H1 (cell line): ENCODE measurements around the gene HOXC13. TPM values are rescaled to one million over a fixed set of nuclear protein-coding genes. Genes with fewer than 3 reads are reported as not detected.
A peak's percentile ranks its signal among the peaks of the same experiment; 100 is the strongest.

Experiments
- CTCF ChIA-PET: fragments of 300-600 bp; sonication (Branson Sonifier 250); formaldehyde crosslinking; loops from one replicate; lab custom pipeline; 2021; ENCODE audit not compliant: partially characterized antibody; lab: Charles Lee
- POLR2A ChIA-PET: fragments of 300-600 bp; sonication (Branson Sonifier 250); formaldehyde crosslinking; loops from one replicate; lab custom pipeline; 2021; ENCODE audit warnings: inconsistent platforms; ENCODE audit not compliant: partially characterized antibody; lab: Charles Lee
- DNase-seq, 2 experiments: peaks; one replicate each; pipeline versions ENCODE4 v3.0.0 to v3.0.0-alpha.2; 2010 to 2022; ENCODE audit warnings: low spot score in 2 of 2, low read depth in 1 of 2, mixed read lengths in 1 of 2
- FAIRE-seq: peaks from 2 replicates; lab custom pipeline; 2011; peaks lifted over from hg19 to GRCh38; lab: Jason Lieb, UNC
- H2AFZ ChIP-seq: 2 replicates; pipeline ENCODE4 v1.8.1; 2012; ENCODE audit warnings: low read length, inconsistent platforms
- H2AK5ac ChIP-seq: 2 replicates; pipeline ENCODE4 v1.6.1; 2013; ENCODE audit warnings: low read depth, low read length
- H2BK120ac ChIP-seq: replicated peaks from 2 replicates; pipeline ENCODE3; 2013; ENCODE audit warnings: low read depth, low read length, inconsistent platforms
- H2BK12ac ChIP-seq: 2 replicates; pipeline ENCODE4 v1.6.1; 2013; ENCODE audit warnings: low read depth, low read length
- H2BK15ac ChIP-seq: 2 replicates; pipeline ENCODE4 v1.6.1; 2013; ENCODE audit warnings: low read length
- H2BK20ac ChIP-seq: 2 replicates; pipeline ENCODE4 v1.6.1; 2013; ENCODE audit warnings: low read length
- H2BK5ac ChIP-seq: 2 replicates; pipeline ENCODE4 v1.6.1; 2013; ENCODE audit warnings: low read depth, low read length
- H3K14ac ChIP-seq: 2 replicates; pipeline ENCODE4 v1.6.1; 2013; ENCODE audit warnings: inconsistent platforms; ENCODE audit not compliant: insufficient read length
- H3K18ac ChIP-seq: 2 replicates; pipeline ENCODE4 v1.6.1; 2013; ENCODE audit warnings: low read length; ENCODE audit errors: extremely low read depth
- H3K23ac ChIP-seq: 2 replicates; pipeline ENCODE4 v1.6.1; 2013; ENCODE audit warnings: inconsistent platforms; ENCODE audit not compliant: insufficient read length
- H3K23me2 ChIP-seq: 2 replicates; pipeline ENCODE4 v1.6.1; 2013; ENCODE audit warnings: low read depth, low read length
- H3K27ac ChIP-seq: 2 replicates; pipeline ENCODE4 v1.6.1; 2011; ENCODE audit warnings: low read depth, low read length, inconsistent platforms
- H3K27me3 ChIP-seq, 4 experiments: replicated peaks in 1 of 4; 1 replicate in 1 of 4; 2 replicates in 3 of 4; pipeline versions ENCODE4 v1.6.1 to v1.8.1; 2011 to 2013; ENCODE audit warnings: low read length in 3 of 4, mild to moderate bottlenecking in 3 of 4, inconsistent platforms in 2 of 4, mixed read lengths in 2 of 4, moderate library complexity in 1 of 4; ENCODE audit not compliant: control insufficient read depth in 3 of 4, insufficient read depth in 3 of 4; ENCODE audit errors: extremely low read depth in 1 of 4
- H3K36me3 ChIP-seq, 4 experiments: 2 replicates each; pipeline versions ENCODE4 v1.6.1 to v1.8.1; 2011 to 2013; ENCODE audit warnings: mild to moderate bottlenecking in 4 of 4, low read length in 3 of 4, moderate library complexity in 2 of 4, control low read depth in 1 of 4, inconsistent platforms in 1 of 4; ENCODE audit not compliant: insufficient read depth in 4 of 4, control insufficient read depth in 2 of 4
- H3K4ac ChIP-seq: replicated peaks from 2 replicates; pipeline ENCODE3; 2013; ENCODE audit warnings: low read length, low read depth, mixed read lengths, inconsistent platforms; ENCODE audit not compliant: insufficient read length
- H3K4me1 ChIP-seq, 4 experiments: replicated peaks in 1 of 4; 1 replicate in 1 of 4; 2 replicates in 3 of 4; pipeline versions ENCODE4 v1.6.1 to v1.8.1; 2011 to 2013; ENCODE audit warnings: low read length in 3 of 4, inconsistent platforms in 2 of 4, mixed read lengths in 1 of 4; ENCODE audit not compliant: insufficient read depth in 4 of 4, control insufficient read depth in 3 of 4
- H3K4me2 ChIP-seq, 2 experiments: 2 replicates each; pipeline versions ENCODE4 v1.6.1 to v1.8.1; 2011 to 2013; ENCODE audit warnings: low read depth in 2 of 2, low read length in 2 of 2, control low read depth in 1 of 2, inconsistent platforms in 1 of 2, mild to moderate bottlenecking in 1 of 2; ENCODE audit not compliant: insufficient read depth in 1 of 2
- H3K4me3 ChIP-seq, 4 experiments: fragments of 200-600, 300-600 bp in 1 of 4; sonication (generic), shearing (Covaris generic), sonication (Bioruptor Twin) in 1 of 4; 2 replicates each; pipeline versions ENCODE4 v1.5.1 to v1.8.1; 2011 to 2016; ENCODE audit warnings: low read length in 4 of 4, low read depth in 3 of 4, control low read depth in 2 of 4, inconsistent platforms in 2 of 4, mild to moderate bottlenecking in 2 of 4, mixed read lengths in 1 of 4, moderate library complexity in 1 of 4; ENCODE audit not compliant: insufficient read depth in 2 of 4; ENCODE audit errors: extremely low read depth in 1 of 4
- H3K56ac ChIP-seq: replicated peaks from 2 replicates; pipeline ENCODE3; 2013; ENCODE audit warnings: low read depth, mild to moderate bottlenecking, mixed read lengths, low read length, inconsistent platforms; ENCODE audit not compliant: insufficient read length
- H3K79me1 ChIP-seq: 2 replicates; pipeline ENCODE4 v1.6.1; 2013; ENCODE audit warnings: low read depth, low read length, control low read depth
- H3K79me2 ChIP-seq, 2 experiments: 2 replicates each; pipeline versions ENCODE4 v1.6.1 to v1.8.1; 2012 to 2013; ENCODE audit warnings: low read length in 2 of 2, mild to moderate bottlenecking in 2 of 2, inconsistent platforms in 1 of 2; ENCODE audit not compliant: insufficient read depth in 2 of 2, control insufficient read depth in 1 of 2
- H3K9ac ChIP-seq, 4 experiments: replicated peaks in 1 of 4; 1 replicate in 1 of 4; 2 replicates in 3 of 4; pipeline versions ENCODE4 v1.6.1 to v1.8.1; 2011 to 2013; ENCODE audit warnings: low read depth in 3 of 4, low read length in 3 of 4, control low read depth in 2 of 4, mild to moderate bottlenecking in 2 of 4, moderate library complexity in 2 of 4, inconsistent platforms in 1 of 4; ENCODE audit errors: extremely low read depth in 1 of 4
- H3K9me3 ChIP-seq, 2 experiments: 2 replicates each; pipeline versions ENCODE4 v1.6.1 to v1.8.1; 2012 to 2013; ENCODE audit warnings: mild to moderate bottlenecking in 2 of 2, moderate library complexity in 2 of 2, control low read depth in 1 of 2, inconsistent platforms in 1 of 2, low read depth in 1 of 2, low read length in 1 of 2, mixed read lengths in 1 of 2; ENCODE audit not compliant: insufficient read depth in 2 of 2
- H4K20me1 ChIP-seq, 2 experiments: replicated peaks in 1 of 2; 2 replicates each; pipeline versions ENCODE3 to v1.8.1; 2011 to 2013; ENCODE audit warnings: inconsistent platforms in 2 of 2, low read length in 2 of 2, mild to moderate bottlenecking in 1 of 2; ENCODE audit not compliant: insufficient read depth in 2 of 2, control insufficient read depth in 1 of 2
- H4K5ac ChIP-seq: 2 replicates; pipeline ENCODE4 v1.6.1; 2013; ENCODE audit warnings: low read length, low read depth, mixed read lengths, inconsistent platforms; ENCODE audit not compliant: insufficient read length
- H4K8ac ChIP-seq: 2 replicates; pipeline ENCODE4 v1.8.0; 2013; ENCODE audit warnings: mild to moderate bottlenecking, moderate library complexity, low read length, inconsistent platforms; ENCODE audit not compliant: insufficient read depth; ENCODE audit errors: extremely low read depth
- H4K91ac ChIP-seq: replicated peaks from 2 replicates; pipeline ENCODE3; 2013; ENCODE audit warnings: low read length, mixed read lengths, inconsistent platforms; ENCODE audit not compliant: insufficient read length
- CBX8 ChIP-seq: fragments of 300-800, 300-1000 bp; sonication (generic); IDR thresholded peaks from 2 replicates; pipeline ENCODE4 v1.7.1; 2016; ENCODE audit warnings: low read depth, low read length, borderline replicate concordance
- EZH2 ChIP-seq: fragments of 200-600 bp; sonication (generic); IDR thresholded peaks from 2 replicates; pipeline ENCODE4 v1.7.1; 2012; ENCODE audit warnings: low read depth, mild to moderate bottlenecking, moderate library complexity, low read length, inconsistent platforms; ENCODE audit not compliant: severe bottlenecking
- GABPA ChIP-seq: IDR thresholded peaks from 2 replicates; pipeline ENCODE4 v1.6.1; 2011; ENCODE audit warnings: mild to moderate bottlenecking, low read length, moderate library complexity, borderline replicate concordance; ENCODE audit not compliant: insufficient read depth
- GTF2F1 ChIP-seq: IDR thresholded peaks from 2 replicates; pipeline ENCODE4 v1.6.1; 2012; ENCODE audit warnings: low read depth, low read length, improper control_type of control experiment, borderline replicate concordance
- SP2 ChIP-seq: IDR thresholded peaks from 2 replicates; pipeline ENCODE4 v1.6.1; 2012; ENCODE audit warnings: mild to moderate bottlenecking, low read length, inconsistent platforms
- SUZ12 ChIP-seq: fragments of 200-600 bp; sonication (generic); IDR thresholded peaks from 2 replicates; pipeline ENCODE4 v1.6.1; 2012; ENCODE audit warnings: mild to moderate bottlenecking, inconsistent platforms, low read length, moderate library complexity, mixed read lengths
- TAF7 ChIP-seq: optimal IDR thresholded peaks from 2 replicates; pipeline ENCODE3; 2011; ENCODE audit warnings: low read depth, mild to moderate bottlenecking, inconsistent platforms, low read length, moderate library complexity, borderline replicate concordance
- WGBS, 2 experiments: shearing (Covaris generic) in 1 of 2; methylation state at CpG; one replicate each; pipeline versions ENCODE4 v1.1.6 to v1.1.7; 2013 to 2015; ENCODE audit warnings: low lambda C conversion rate in 2 of 2, mixed read lengths in 2 of 2, inconsistent platforms in 1 of 2, low coverage in 1 of 2, missing lambda C conversion rate in 1 of 2; ENCODE audit not compliant: insufficient replicate concordance in 2 of 2, insufficient coverage in 1 of 2, insufficient read length in 1 of 2; ENCODE audit errors: extremely low coverage in 1 of 2, missing lambda C conversion rate in 1 of 2; 5-methylcytosine and 5-hydroxymethylcytosine counted together
- polyA plus RNA-seq, 7 experiments: library from polyadenylated mRNA; depleted of rRNA in 3 of 7; stranded (reverse) in 5 of 7; unstranded in 2 of 7; fragments of >200 nt in 5 of 7; fragments of 200-250 nt in 2 of 7; gene quantifications; 1 replicate in 5 of 7; 2 replicates in 1 of 7; 4 replicates in 1 of 7; pipeline versions ENCODE4 v1.2.1 to v1.2.3, GENCODE V29; 2011 to 2013; ENCODE audit warnings: missing spikeins in 2 of 7, mixed read lengths in 2 of 7
- total RNA-seq: library from RNA; stranded (reverse); fragmentation: NEBNext Ultra II Directional; extraction: Animal tissue kit (Norgen Biotek cat#: 25700); gene quantifications from 2 replicates; pipeline ENCODE4 v1.2.1, GENCODE V29; 2021
- TF ChIP-seq, protein P1 (sequence below): IDR thresholded peaks from 2 replicates; pipeline ENCODE4 v1.6.1; 2012; ENCODE audit warnings: inconsistent platforms
- TF ChIP-seq, protein P2 (sequence below): IDR thresholded peaks from 2 replicates; pipeline ENCODE4 v1.6.1; 2011; ENCODE audit warnings: low read length, improper control_type of control experiment

Gene HOXC13
- total and polyA plus RNA-seq, 2 of the 8 experiments (the other 6 are each of a cell fraction or from before 2014, with no cell fraction given) = 0.02 TPM; not detected in 1

DNA sequence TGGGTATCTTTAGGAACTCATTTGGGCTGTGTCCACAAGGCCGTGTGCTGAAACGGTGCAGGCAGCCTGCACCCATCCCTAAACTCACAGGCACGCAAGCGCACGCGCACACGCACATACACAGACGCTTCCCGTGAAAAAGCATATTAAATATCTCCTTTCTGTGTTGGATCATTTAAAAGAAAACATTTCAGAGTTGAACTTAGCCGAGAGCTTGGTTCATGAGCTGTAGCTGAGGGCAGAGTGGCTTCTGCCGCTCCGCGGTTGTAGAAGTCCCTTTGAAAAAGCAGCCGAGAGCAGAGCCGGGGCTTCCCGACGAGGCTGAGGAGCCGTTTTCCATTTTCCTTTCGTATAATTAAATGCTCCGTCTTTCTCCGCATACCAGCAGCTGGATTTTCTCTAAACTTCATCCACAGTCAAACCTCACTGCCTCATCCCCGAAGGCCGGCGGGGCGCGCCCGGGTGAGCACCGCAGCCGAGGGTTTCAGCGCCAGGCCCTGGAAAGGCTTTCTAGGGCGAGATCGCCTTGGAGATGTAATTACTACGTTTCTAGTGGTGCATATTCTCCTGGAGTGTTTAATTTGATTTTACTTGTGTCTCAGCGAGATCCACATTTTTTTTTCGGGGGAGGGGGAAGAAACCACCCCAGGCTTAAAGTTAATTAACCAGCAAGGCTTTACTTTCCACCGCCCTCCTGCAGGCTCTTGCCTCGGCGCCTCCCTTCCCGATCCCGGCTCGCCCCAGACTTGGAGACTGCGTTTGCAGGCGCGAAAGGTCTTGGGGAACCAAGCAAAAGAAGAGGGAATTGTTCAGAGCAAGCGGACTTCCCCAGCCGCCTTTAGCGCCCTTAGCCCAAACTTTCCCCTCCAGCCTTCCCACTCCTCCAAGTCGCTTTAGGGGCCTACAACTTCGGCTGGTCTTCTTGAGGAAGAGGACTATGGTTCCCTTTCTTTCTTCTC is 3.0 kb upstream of the HOXC13 start:
- Histone ChIP-seq H3K79me1 (no peaks in the 10 kb centered on the region), H2AFZ (no peak overlapping the region), H3K56ac (no peak overlapping the region), H4K20me1 (peaks cover 12 to 32% of the 10 kb centered on the region in 2 experiments), H2BK15ac (no peak overlapping the region), H3K4ac (no peak overlapping the region), H3K36me3 (peaks cover 0 to 6% (median 0%) of the 10 kb centered on the region in 4 experiments; a peak in 1 of 8 replicates), H4K91ac (no peak overlapping the region), H2BK20ac (no peak overlapping the region), H3K18ac (no peak overlapping the region), H3K4me1 (peaks cover 0 to 6% (median 5%) of the 10 kb centered on the region in 4 experiments; a peak in 4 of 7 replicates), H2BK12ac (no peak overlapping the region), H3K23ac (no peak overlapping the region), H2BK120ac (no peak overlapping the region), H3K14ac (no peak overlapping the region), H3K9ac (no peak overlapping the region), H3K79me2 (no peaks in the 10 kb centered on the region), H4K8ac (no peak overlapping the region), H3K4me2 (no peak overlapping the region), H2BK5ac (no peak overlapping the region), H3K9me3 (no peaks in the 10 kb centered on the region), H3K4me3 (no peak overlapping the region), H3K27me3 (peaks cover 91 to 100% (median 98%) of the 10 kb centered on the region in 4 experiments), H4K5ac (no peak overlapping the region), H2AK5ac (no peak overlapping the region), H3K23me2 (no peaks in the 10 kb centered on the region; the same call in 1 of the 2 replicates), H3K27ac (no peak overlapping the region)
- CTCF ChIA-PET = interaction anchor here (1.0 to 2.5 kb wide), 4 partner anchors 9 to 192 kb away, joined by 4 to 17 read pairs (median 5); no protein-coding TSS in a partner anchor
- WGBS, 2 experiments = 11% methylated on average over 47 of the region's 49 CpGs; no CpG with 5 or more reads in 1 of the 2 experiments
- POLR2A ChIA-PET = interaction anchor here (0.7 kb wide), 1 partner anchor 258 kb away, joined by 3 read pairs; no protein-coding TSS in a partner anchor
- DNase-seq = peak in 1 of 2 experiments; percentile 43
- no peak for FAIRE-seq
- TF ChIP-seq SP2 (no peak), GTF2F1 (no peak), TAF7 (no peak), GABPA (no peak), SUZ12 (peak; percentile 100), CBX8 (peak; percentile 45; the same call in 1 of the 2 replicates), EZH2 (peak; percentile 99)
- TF ChIP-seq, protein P1, sequence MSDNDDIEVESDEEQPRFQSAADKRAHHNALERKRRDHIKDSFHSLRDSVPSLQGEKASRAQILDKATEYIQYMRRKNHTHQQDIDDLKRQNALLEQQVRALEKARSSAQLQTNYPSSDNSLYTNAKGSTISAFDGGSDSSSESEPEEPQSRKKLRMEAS = no peak
- TF ChIP-seq, protein P2, sequence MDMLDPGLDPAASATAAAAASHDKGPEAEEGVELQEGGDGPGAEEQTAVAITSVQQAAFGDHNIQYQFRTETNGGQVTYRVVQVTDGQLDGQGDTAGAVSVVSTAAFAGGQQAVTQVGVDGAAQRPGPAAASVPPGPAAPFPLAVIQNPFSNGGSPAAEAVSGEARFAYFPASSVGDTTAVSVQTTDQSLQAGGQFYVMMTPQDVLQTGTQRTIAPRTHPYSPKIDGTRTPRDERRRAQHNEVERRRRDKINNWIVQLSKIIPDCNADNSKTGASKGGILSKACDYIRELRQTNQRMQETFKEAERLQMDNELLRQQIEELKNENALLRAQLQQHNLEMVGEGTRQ = no peak
